ENCODE results near the gene NAPG. TPM values are rescaled to one million over a fixed set of nuclear protein-coding genes. Genes with fewer than 3 reads are reported as not detected.
"Not testable (repeated sequence)": the region's sequence is repeated elsewhere in the genome, so short reads cannot be mapped to it uniquely, and the experiment has no call there.

Gene NAPG
- total RNA-seq, 1 experiment from 2014 or later = 28.0 TPM

- H3K4me2 ChIP-seq (ENCODE audit: low read length); H2AFZ ChIP-seq (ENCODE audit: low read depth, low read length, poor library complexity, severe bottlenecking); H4K20me1 ChIP-seq (ENCODE audit: insufficient read depth); H3K4me3 ChIP-seq (replicated peaks in 1 of 2; ENCODE audit: low read depth in 1 of 2, low read length in 2 of 2); RAD21 ChIA-PET (ENCODE audit: low non-redundant PET in 1 of 2, low total read pairs in 2 of 2, uncharacterized antibody in 2 of 2, unreplicated experiment in 2 of 2); CTCF ChIA-PET; BruUV-seq (replicated peaks); DNase-seq (ENCODE audit: low read depth, low spot score); H3K9me2 ChIP-seq (ENCODE audit: insufficient read depth); H3K27me3 ChIP-seq (ENCODE audit: insufficient read depth, low read length); H3K9ac ChIP-seq (ENCODE audit: low read length); H3K9me3 ChIP-seq (ENCODE audit: control insufficient read depth in 1 of 2, insufficient read depth in 1 of 2, low read depth in 1 of 2, low read length in 2 of 2); H3K27ac ChIP-seq (ENCODE audit: low read depth, low read length); H3K4me1 ChIP-seq (ENCODE audit: control insufficient read depth in 1 of 2, insufficient read depth in 2 of 2, low read length in 2 of 2); ATAC-seq; POLR2A ChIA-PET; intact Hi-C loops (cut with micrococcal nuclease): not testable (repeated sequence)
- Histone ChIP-seq H3K36me3 (ENCODE audit: control insufficient read depth in 1 of 2, insufficient read depth in 2 of 2, low read length in 2 of 2) (peaks cover 5 to 23% of the 10 kb centered on the region in 2 experiments; a peak in 3 of 4 replicates), H3K79me2 (ENCODE audit: insufficient read depth, low read length) (peaks cover 15% of the 10 kb centered on the region)
These were observed 13.3 kb downstream of the NAPG start for GRCh38 chr18:10539124-10539523.

GRCh38 chr18:10543277-10543676 lies 17.4 kb downstream of the NAPG start:
- H3K9me3 ChIP-seq (ENCODE audit: control insufficient read depth in 1 of 2, insufficient read depth in 1 of 2, low read depth in 1 of 2, low read length in 2 of 2) = no peaks in the 10 kb centered on the region
- ATAC-seq = no peak
- ChIA-PET RAD21 (ENCODE audit: low non-redundant PET in 1 of 2, low total read pairs in 2 of 2, uncharacterized antibody in 2 of 2, unreplicated experiment in 2 of 2) (no interaction called here), CTCF (no interaction called here), POLR2A (no interaction called here)
- TF ChIP-seq JUND (IDR thresholded peaks at IDR 0.05) = no peak
- TF ChIP-seq ATF3 (IDR thresholded peaks at IDR 0.05) = no peak
- TF ChIP-seq FOSL1 (IDR thresholded peaks at IDR 0.05; ENCODE audit: low read depth) = no peak
- no peak for TF ChIP-seq POLR2A (IDR thresholded peaks at IDR 0.05; ENCODE audit: borderline replicate concordance, extremely low read depth, insufficient read depth, insufficient read length)
- no peak for TF ChIP-seq ZNF274 (IDR thresholded peaks at IDR 0.05; ENCODE audit: low read depth, low read length)
- no peak for TF ChIP-seq SP1 (IDR thresholded peaks at IDR 0.05; ENCODE audit: low read depth)
- no peak overlapping the region for H3K9ac ChIP-seq (ENCODE audit: low read length)
- DNase-seq (ENCODE audit: low read depth, low spot score) = no peak
- H2AFZ ChIP-seq (ENCODE audit: low read depth, low read length, poor library complexity, severe bottlenecking) = no peak overlapping the region
- no peak overlapping the region for H3K4me2 ChIP-seq (ENCODE audit: low read length)
- no peak overlapping the region for H3K27ac ChIP-seq (ENCODE audit: low read depth, low read length)
- H3K36me3 ChIP-seq (ENCODE audit: control insufficient read depth in 1 of 2, insufficient read depth in 2 of 2, low read length in 2 of 2) = peaks cover 12 to 32% of the 10 kb centered on the region in 2 experiments; a peak in 3 of 4 replicates
- no TSS peak for BruUV-seq (replicated peaks)
- no peaks in the 10 kb centered on the region for H4K20me1 ChIP-seq (ENCODE audit: insufficient read depth)
- H3K9me2 ChIP-seq (ENCODE audit: insufficient read depth) = no peaks in the 10 kb centered on the region
- intact Hi-C loops (cut with micrococcal nuclease) = no loop called here
- no peak overlapping the region for H3K4me3 ChIP-seq (replicated peaks in 1 of 2; ENCODE audit: low read depth in 1 of 2, low read length in 2 of 2)
- no peaks in the 10 kb centered on the region for H3K4me1 ChIP-seq (ENCODE audit: control insufficient read depth in 1 of 2, insufficient read depth in 2 of 2, low read length in 2 of 2)
- H3K27me3 ChIP-seq (ENCODE audit: insufficient read depth, low read length) = no peaks in the 10 kb centered on the region
- H3K79me2 ChIP-seq (ENCODE audit: insufficient read depth, low read length) = peaks cover 2% of the 10 kb centered on the region; the same call in 1 of the 2 replicates

Measured in HCT116 (cell line).